ENCODE results near the gene CUTC. TPM values are rescaled to one million over a fixed set of nuclear protein-coding genes. Genes with fewer than 3 reads are reported as not detected.

CUTC gene
- total RNA-seq, 1 experiment from 2014 or later, result 53.6 TPM

DNA sequence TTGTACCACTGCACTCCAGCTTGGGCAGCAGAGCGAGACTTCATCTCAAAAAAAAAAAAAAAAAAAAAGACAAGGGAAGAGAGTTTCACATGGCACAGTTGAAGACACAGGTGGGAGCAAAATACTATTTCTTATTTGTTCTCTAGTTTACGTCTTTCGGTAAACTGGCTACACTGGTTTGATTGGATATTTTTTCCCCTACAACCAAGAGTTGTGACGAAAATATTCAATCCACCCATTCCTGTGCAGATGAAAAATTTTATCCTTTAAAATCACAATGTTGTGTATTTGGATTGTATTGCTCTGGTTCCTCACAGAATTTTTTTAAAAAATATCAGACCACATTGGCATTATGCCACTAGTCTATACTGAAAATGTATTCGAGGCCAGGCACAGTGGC lies 35.9 kb downstream of the CUTC start:
- CTCF ChIA-PET, result no interaction called here
- BruUV-seq (replicated peaks), result no TSS peak

DNA sequence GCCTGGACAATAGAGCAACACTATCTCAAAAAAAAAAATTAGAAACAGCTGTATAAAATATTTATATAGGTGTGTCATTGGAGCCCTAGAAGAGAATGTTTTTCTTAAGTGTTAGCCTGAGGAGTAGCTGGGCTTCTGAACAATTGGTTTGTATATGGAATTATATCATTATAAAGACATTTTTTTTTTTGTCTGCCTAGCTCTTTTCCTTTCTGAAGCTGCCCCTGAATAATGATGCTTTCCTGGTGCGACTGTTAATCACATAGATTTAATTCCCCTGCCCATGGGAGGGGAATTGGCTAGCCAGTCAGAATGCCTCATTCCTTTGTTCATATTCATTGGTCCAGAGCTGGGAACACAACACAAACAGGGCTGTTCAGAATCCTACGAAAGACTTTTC lies 36.5 kb downstream of the CUTC start:
- ATAC-seq, result peak; percentile 35; the same call in 1 of the 2 replicates
- RAD21 ChIA-PET (ENCODE audit: low non-redundant PET in 1 of 2, low total read pairs in 2 of 2, uncharacterized antibody in 2 of 2, unreplicated experiment in 2 of 2), result no interaction called here
- H3K9me3 ChIP-seq (ENCODE audit: control insufficient read depth in 1 of 2, insufficient read depth in 1 of 2, low read depth in 1 of 2, low read length in 2 of 2), result no peaks in the 10 kb centered on the region
- peaks cover 5 to 34% of the 10 kb centered on the region in 2 experiments for H3K4me1 ChIP-seq (ENCODE audit: control insufficient read depth in 1 of 2, insufficient read depth in 2 of 2, low read length in 2 of 2)
- no TSS peak for BruUV-seq (replicated peaks)
- intact Hi-C loops (cut with micrococcal nuclease), result no loop called here
- POLR2A ChIA-PET, result interaction anchor here (1.2 to 2.4 kb wide), 2 partner anchors 9 to 11 kb away, joined by 4 to 9 read pairs; no protein-coding TSS in a partner anchor
- no peaks in the 10 kb centered on the region for H3K9me2 ChIP-seq (ENCODE audit: insufficient read depth)
- H4K20me1 ChIP-seq (ENCODE audit: insufficient read depth), result no peaks in the 10 kb centered on the region
- no peak for DNase-seq (ENCODE audit: low read depth, low spot score)
- CTCF ChIA-PET, result no interaction called here
- H3K79me2 ChIP-seq (ENCODE audit: insufficient read depth, low read length), result no peaks in the 10 kb centered on the region
- no peaks in the 10 kb centered on the region for H3K27me3 ChIP-seq (ENCODE audit: insufficient read depth, low read length)
- no peak overlapping the region for H2AFZ ChIP-seq (ENCODE audit: low read depth, low read length, poor library complexity, severe bottlenecking)
- no peak overlapping the region for H3K4me2 ChIP-seq (ENCODE audit: low read length)
- no peak overlapping the region for H3K4me3 ChIP-seq (replicated peaks in 1 of 2; ENCODE audit: low read depth in 1 of 2, low read length in 2 of 2)
- H3K27ac ChIP-seq (ENCODE audit: low read depth, low read length), result no peak overlapping the region
- H3K9ac ChIP-seq (ENCODE audit: low read length), result no peak overlapping the region
- H3K36me3 ChIP-seq (ENCODE audit: control insufficient read depth in 1 of 2, insufficient read depth in 2 of 2, low read length in 2 of 2), result peaks cover 0 to 3% of the 10 kb centered on the region in 2 experiments; a peak in 1 of 4 replicates
- TF ChIP-seq, protein P1, sequence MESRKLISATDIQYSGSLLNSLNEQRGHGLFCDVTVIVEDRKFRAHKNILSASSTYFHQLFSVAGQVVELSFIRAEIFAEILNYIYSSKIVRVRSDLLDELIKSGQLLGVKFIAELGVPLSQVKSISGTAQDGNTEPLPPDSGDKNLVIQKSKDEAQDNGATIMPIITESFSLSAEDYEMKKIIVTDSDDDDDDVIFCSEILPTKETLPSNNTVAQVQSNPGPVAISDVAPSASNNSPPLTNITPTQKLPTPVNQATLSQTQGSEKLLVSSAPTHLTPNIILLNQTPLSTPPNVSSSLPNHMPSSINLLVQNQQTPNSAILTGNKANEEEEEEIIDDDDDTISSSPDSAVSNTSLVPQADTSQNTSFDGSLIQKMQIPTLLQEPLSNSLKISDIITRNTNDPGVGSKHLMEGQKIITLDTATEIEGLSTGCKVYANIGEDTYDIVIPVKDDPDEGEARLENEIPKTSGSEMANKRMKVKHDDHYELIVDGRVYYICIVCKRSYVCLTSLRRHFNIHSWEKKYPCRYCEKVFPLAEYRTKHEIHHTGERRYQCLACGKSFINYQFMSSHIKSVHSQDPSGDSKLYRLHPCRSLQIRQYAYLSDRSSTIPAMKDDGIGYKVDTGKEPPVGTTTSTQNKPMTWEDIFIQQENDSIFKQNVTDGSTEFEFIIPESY (IDR thresholded peaks at IDR 0.05; ENCODE audit: extremely low read depth, insufficient replicate concordance, low read length), result no peak
- TF ChIP-seq SRF (IDR thresholded peaks at IDR 0.05; ENCODE audit: low read depth), result no peak
- TF ChIP-seq ELF1 (IDR thresholded peaks at IDR 0.05; ENCODE audit: borderline replicate concordance, low read depth), result no peak
- no peak for TF ChIP-seq RAD21 (IDR thresholded peaks at IDR 0.05; ENCODE audit: low read depth)
- no peak for TF ChIP-seq TCF7L2 (IDR thresholded peaks at IDR 0.05; ENCODE audit: borderline replicate concordance, extremely low read depth, insufficient read depth, insufficient read length)
- no peak for TF ChIP-seq CBX3 (IDR thresholded peaks at IDR 0.05; ENCODE audit: low read depth)
- TF ChIP-seq EGR1 (IDR thresholded peaks at IDR 0.05; ENCODE audit: low read depth), result no peak
- TF ChIP-seq ZNF274 (IDR thresholded peaks at IDR 0.05; ENCODE audit: low read depth, low read length), result no peak
- TF ChIP-seq, protein P2, sequence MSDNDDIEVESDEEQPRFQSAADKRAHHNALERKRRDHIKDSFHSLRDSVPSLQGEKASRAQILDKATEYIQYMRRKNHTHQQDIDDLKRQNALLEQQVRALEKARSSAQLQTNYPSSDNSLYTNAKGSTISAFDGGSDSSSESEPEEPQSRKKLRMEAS (IDR thresholded peaks at IDR 0.05), result no peak
- TF ChIP-seq POLR2A (IDR thresholded peaks at IDR 0.05; ENCODE audit: borderline replicate concordance, extremely low read depth, insufficient read depth, insufficient read length), result no peak
- TF ChIP-seq SIN3A (IDR thresholded peaks at IDR 0.05; ENCODE audit: low read depth), result no peak
- no peak for TF ChIP-seq EZH2phosphoT487 (IDR thresholded peaks at IDR 0.05; ENCODE audit: borderline replicate concordance)
- no peak for TF ChIP-seq YY1 (IDR thresholded peaks at IDR 0.05; ENCODE audit: extremely low read depth, insufficient replicate concordance, low read depth, low read length)
- TF ChIP-seq, protein P3, sequence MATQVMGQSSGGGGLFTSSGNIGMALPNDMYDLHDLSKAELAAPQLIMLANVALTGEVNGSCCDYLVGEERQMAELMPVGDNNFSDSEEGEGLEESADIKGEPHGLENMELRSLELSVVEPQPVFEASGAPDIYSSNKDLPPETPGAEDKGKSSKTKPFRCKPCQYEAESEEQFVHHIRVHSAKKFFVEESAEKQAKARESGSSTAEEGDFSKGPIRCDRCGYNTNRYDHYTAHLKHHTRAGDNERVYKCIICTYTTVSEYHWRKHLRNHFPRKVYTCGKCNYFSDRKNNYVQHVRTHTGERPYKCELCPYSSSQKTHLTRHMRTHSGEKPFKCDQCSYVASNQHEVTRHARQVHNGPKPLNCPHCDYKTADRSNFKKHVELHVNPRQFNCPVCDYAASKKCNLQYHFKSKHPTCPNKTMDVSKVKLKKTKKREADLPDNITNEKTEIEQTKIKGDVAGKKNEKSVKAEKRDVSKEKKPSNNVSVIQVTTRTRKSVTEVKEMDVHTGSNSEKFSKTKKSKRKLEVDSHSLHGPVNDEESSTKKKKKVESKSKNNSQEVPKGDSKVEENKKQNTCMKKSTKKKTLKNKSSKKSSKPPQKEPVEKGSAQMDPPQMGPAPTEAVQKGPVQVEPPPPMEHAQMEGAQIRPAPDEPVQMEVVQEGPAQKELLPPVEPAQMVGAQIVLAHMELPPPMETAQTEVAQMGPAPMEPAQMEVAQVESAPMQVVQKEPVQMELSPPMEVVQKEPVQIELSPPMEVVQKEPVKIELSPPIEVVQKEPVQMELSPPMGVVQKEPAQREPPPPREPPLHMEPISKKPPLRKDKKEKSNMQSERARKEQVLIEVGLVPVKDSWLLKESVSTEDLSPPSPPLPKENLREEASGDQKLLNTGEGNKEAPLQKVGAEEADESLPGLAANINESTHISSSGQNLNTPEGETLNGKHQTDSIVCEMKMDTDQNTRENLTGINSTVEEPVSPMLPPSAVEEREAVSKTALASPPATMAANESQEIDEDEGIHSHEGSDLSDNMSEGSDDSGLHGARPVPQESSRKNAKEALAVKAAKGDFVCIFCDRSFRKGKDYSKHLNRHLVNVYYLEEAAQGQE (IDR thresholded peaks at IDR 0.05; ENCODE audit: low read depth), result no peak

More for the DNA sequence above, 35.9 kb downstream of the CUTC start:
- Histone ChIP-seq H3K4me1 (ENCODE audit: control insufficient read depth in 1 of 2, insufficient read depth in 2 of 2, low read length in 2 of 2) (peaks cover 5 to 33% of the 10 kb centered on the region in 2 experiments; a peak in 3 of 4 replicates), H3K4me2 (ENCODE audit: low read length) (no peak overlapping the region), H3K9me2 (ENCODE audit: insufficient read depth) (no peaks in the 10 kb centered on the region), H3K9ac (ENCODE audit: low read length) (no peak overlapping the region), H3K9me3 (ENCODE audit: control insufficient read depth in 1 of 2, insufficient read depth in 1 of 2, low read depth in 1 of 2, low read length in 2 of 2) (no peaks in the 10 kb centered on the region), H2AFZ (ENCODE audit: low read depth, low read length, poor library complexity, severe bottlenecking) (no peak overlapping the region), H3K27ac (ENCODE audit: low read depth, low read length) (no peak overlapping the region), H3K36me3 (ENCODE audit: control insufficient read depth in 1 of 2, insufficient read depth in 2 of 2, low read length in 2 of 2) (peaks cover 0 to 6% of the 10 kb centered on the region in 2 experiments; a peak in 1 of 4 replicates), H3K79me2 (ENCODE audit: insufficient read depth, low read length) (no peaks in the 10 kb centered on the region), H3K27me3 (ENCODE audit: insufficient read depth, low read length) (no peaks in the 10 kb centered on the region), H4K20me1 (ENCODE audit: insufficient read depth) (no peaks in the 10 kb centered on the region), H3K4me3 (replicated peaks in 1 of 2; ENCODE audit: low read depth in 1 of 2, low read length in 2 of 2) (no peak overlapping the region)
- no peak for TF ChIP-seq SP1 (IDR thresholded peaks at IDR 0.05; ENCODE audit: low read depth)
- no peak for TF ChIP-seq RAD21 (IDR thresholded peaks at IDR 0.05; ENCODE audit: low read depth)
- TF ChIP-seq FOSL1 (IDR thresholded peaks at IDR 0.05; ENCODE audit: low read depth), result no peak
- TF ChIP-seq SIN3A (IDR thresholded peaks at IDR 0.05; ENCODE audit: low read depth), result no peak
- TF ChIP-seq TCF7L2 (IDR thresholded peaks at IDR 0.05; ENCODE audit: borderline replicate concordance, extremely low read depth, insufficient read depth, insufficient read length), result no peak
- ChIA-PET POLR2A (interaction anchor here (2.4 kb wide), 1 partner anchor 10 kb away, joined by 9 read pairs; no protein-coding TSS in a partner anchor), RAD21 (ENCODE audit: low non-redundant PET in 1 of 2, low total read pairs in 2 of 2, uncharacterized antibody in 2 of 2, unreplicated experiment in 2 of 2) (no interaction called here)
- intact Hi-C loops (cut with micrococcal nuclease), result no loop called here
- no peak for DNase-seq (ENCODE audit: low read depth, low spot score)
- ATAC-seq, result no peak

Data from HCT116 (cell line).